Ramos (cell line): ENCODE measurements around the gene FBXO46.
"Not testable (repeated sequence)": the region's sequence is repeated elsewhere in the genome, so short reads cannot be mapped to it uniquely, and the experiment has no call there.

Source experiments
- in situ Hi-C: fragments of 300-500 bp; cut with MboI; formaldehyde crosslinking; loops from one replicate; pipeline ENCODE4 v1.14.3; 2022; ENCODE audit warnings: low sequenced_read_pairs; ENCODE audit not compliant: unreplicated experiment

Gene FBXO46

GRCh38 chr19:45729800-45730290, 851 bp downstream of the FBXO46 start:
- in situ Hi-C loops, result no loop called here

- in situ Hi-C loops, result not testable (repeated sequence)
These were observed 2.0 kb downstream of the FBXO46 start for GRCh38 chr19:45728683-45729082.

GRCh38 chr19:45720065-45720464, 10.6 kb downstream of the FBXO46 start:
- in situ Hi-C loops, result not testable (repeated sequence)

- in situ Hi-C loops, result no loop called here
These were observed 12.6 kb downstream of the FBXO46 start for GRCh38 chr19:45717983-45718650.

GRCh38 chr19:45717131-45717982, 13.3 kb downstream of the FBXO46 start:
- in situ Hi-C loops, result no loop called here

- in situ Hi-C loops, result no loop called here
These were observed 14.2 kb downstream of the FBXO46 start for GRCh38 chr19:45716359-45717130.

- in situ Hi-C loops, result no loop called here
These were observed 15.6 kb downstream of the FBXO46 start for GRCh38 chr19:45715139-45715538.

GRCh38 chr19:45713141-45713540, 17.6 kb downstream of the FBXO46 start:
- in situ Hi-C loops, result no loop called here

GRCh38 chr19:45712699-45713067, 18.0 kb downstream of the FBXO46 start:
- in situ Hi-C loops, result no loop called here

GRCh38 chr19:45711851-45712698, 18.6 kb downstream of the FBXO46 start:
- in situ Hi-C loops, result no loop called here

GRCh38 chr19:45710356-45711130, 20.2 kb downstream of the FBXO46 start:
- in situ Hi-C loops, result no loop called here

GRCh38 chr19:45705710-45706415, 24.8 kb downstream of the FBXO46 start:
- in situ Hi-C loops, result no loop called here

GRCh38 chr19:45705115-45705514, 25.6 kb downstream of the FBXO46 start:
- in situ Hi-C loops, result no loop called here

GRCh38 chr19:45701676-45702075, 29.0 kb downstream of the FBXO46 start:
- in situ Hi-C loops, result no loop called here

- in situ Hi-C loops, result no loop called here
These were observed 37.4 kb downstream of the FBXO46 start for GRCh38 chr19:45693106-45693788.

- in situ Hi-C loops, result no loop called here
These were observed 38.2 kb downstream of the FBXO46 start, which contains the start of gene QPCTL for GRCh38 chr19:45692187-45693105. Gene QPCTL, plus strand, starts transcription at chr19:45692666. Its CDS starts 38 bp downstream, at chr19:45692704.
